ENCODE measurements around the gene CLSTN2.

Gene CLSTN2

DNA sequence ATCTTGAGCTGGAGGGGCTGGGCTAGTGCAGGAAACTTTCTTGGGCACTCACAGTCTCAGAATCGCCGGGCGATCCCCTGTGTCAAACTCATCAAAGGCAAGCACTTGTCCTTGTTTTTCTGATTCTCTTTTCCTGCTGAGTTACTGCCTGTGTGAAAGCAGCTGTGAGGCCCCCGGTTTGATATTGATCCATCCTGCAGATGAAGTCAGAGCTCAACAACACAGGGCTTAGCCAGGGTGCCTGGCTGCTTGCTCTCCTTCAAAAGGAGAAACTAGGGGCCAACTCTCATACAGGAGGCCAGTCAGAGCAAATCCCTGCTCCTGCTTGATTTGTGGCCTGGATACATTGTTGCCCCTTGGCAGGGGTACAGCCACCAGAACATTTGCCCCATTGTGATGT, 22.9 kb downstream of the CLSTN2 start:
- TF ChIP-seq TAF1 (IDR thresholded peaks at IDR 0.05; ENCODE audit: borderline replicate concordance, insufficient read depth, low read length) (no peak), POLR2AphosphoS5 (IDR thresholded peaks at IDR 0.05; ENCODE audit: low read depth, low read length) (no peak), REST (IDR thresholded peaks at IDR 0.05; ENCODE audit: insufficient read depth in 1 of 2, low read depth in 2 of 2, low read length in 2 of 2) (no peak), FOXP2 (optimal IDR thresholded peaks at IDR 0.05; ENCODE audit: borderline replicate concordance, extremely low read depth, extremely low read length, insufficient read depth) (no peak), SIN3A (IDR thresholded peaks at IDR 0.05; ENCODE audit: borderline replicate concordance, insufficient read depth, low read length) (no peak)

DNA sequence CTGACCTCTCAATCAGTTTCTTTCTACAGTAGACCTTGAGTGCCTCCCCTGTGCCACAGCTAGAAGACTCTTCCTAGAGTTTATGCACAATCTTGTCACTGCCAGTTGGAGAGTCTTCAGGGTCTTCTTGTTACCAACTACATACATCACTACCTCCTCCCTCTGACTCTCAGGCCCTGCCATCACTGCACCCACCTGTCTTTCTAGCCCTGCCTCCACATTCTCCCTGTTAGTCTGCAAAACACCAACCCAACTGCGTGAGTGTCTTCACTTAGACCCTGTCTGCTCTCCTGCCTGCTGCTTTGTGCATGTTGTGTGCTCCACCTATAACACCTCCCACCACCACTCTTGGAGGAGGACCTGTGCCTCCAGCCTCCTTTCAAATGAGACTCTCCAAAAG, 34.4 kb downstream of the CLSTN2 start:
- no peak for TF ChIP-seq REST (IDR thresholded peaks at IDR 0.05; ENCODE audit: insufficient read depth in 1 of 2, low read depth in 2 of 2, low read length in 2 of 2)
- TF ChIP-seq FOXP2 (optimal IDR thresholded peaks at IDR 0.05; ENCODE audit: borderline replicate concordance, extremely low read depth, extremely low read length, insufficient read depth), result no peak
- TF ChIP-seq TAF1 (IDR thresholded peaks at IDR 0.05; ENCODE audit: borderline replicate concordance, insufficient read depth, low read length), result no peak
- TF ChIP-seq POLR2AphosphoS5 (IDR thresholded peaks at IDR 0.05; ENCODE audit: low read depth, low read length), result no peak
- no peak for TF ChIP-seq SIN3A (IDR thresholded peaks at IDR 0.05; ENCODE audit: borderline replicate concordance, insufficient read depth, low read length)

- no peak for TF ChIP-seq POLR2AphosphoS5 (IDR thresholded peaks at IDR 0.05; ENCODE audit: low read depth, low read length)
- peak in 1 of 2 experiments; percentile 83; a peak in 2 of 4 replicates for TF ChIP-seq REST (IDR thresholded peaks at IDR 0.05; ENCODE audit: insufficient read depth in 1 of 2, low read depth in 2 of 2, low read length in 2 of 2)
These were observed 35.5 kb downstream of the CLSTN2 start for GRCh38 chr3:139970526-139970925.

DNA sequence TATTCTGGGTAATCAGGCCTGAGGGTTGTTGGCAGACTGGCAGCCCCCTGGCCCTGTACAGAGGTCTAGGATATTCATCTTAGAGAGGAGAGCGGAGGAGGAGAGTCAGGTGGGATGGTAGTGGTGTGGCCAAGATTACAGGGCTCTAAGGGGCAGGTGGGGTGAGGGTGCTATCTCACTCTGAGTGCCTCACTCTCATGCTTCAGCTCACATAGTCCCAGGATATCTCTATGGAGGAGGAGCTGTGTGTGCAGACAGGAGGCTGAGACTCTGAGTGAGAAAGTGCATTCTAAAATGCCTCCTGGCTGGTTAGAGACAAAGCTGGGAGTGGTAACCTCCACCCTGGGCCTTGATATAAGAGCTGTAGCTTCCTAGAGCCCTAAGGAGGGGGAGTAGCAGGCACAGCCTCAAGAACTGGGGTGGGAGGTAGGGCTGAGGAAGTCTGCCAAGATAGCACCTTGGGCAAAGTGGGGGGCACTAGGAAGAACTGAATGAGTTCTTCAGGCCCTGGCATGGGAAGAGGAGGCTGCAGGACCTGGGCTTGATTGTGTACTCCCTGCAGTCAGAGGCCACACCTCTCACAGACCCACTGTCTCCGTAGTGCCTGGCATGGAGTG, 39.9 kb downstream of the CLSTN2 start:
- TF ChIP-seq POLR2AphosphoS5 (IDR thresholded peaks at IDR 0.05; ENCODE audit: low read depth, low read length) (no peak), SIN3A (IDR thresholded peaks at IDR 0.05; ENCODE audit: borderline replicate concordance, insufficient read depth, low read length) (no peak), FOXP2 (optimal IDR thresholded peaks at IDR 0.05; ENCODE audit: borderline replicate concordance, extremely low read depth, extremely low read length, insufficient read depth) (no peak), TAF1 (IDR thresholded peaks at IDR 0.05; ENCODE audit: borderline replicate concordance, insufficient read depth, low read length) (no peak), REST (IDR thresholded peaks at IDR 0.05; ENCODE audit: insufficient read depth in 1 of 2, low read depth in 2 of 2, low read length in 2 of 2) (no peak)
